Measurements from ENCODE around the gene APEH. TPM values are rescaled to one million over a fixed set of nuclear protein-coding genes. Genes with fewer than 3 reads are reported as not detected.

APEH gene
- total and polyA plus RNA-seq, 4 experiments from 2014 or later = 100 to 140 (median 133) TPM

DNA sequence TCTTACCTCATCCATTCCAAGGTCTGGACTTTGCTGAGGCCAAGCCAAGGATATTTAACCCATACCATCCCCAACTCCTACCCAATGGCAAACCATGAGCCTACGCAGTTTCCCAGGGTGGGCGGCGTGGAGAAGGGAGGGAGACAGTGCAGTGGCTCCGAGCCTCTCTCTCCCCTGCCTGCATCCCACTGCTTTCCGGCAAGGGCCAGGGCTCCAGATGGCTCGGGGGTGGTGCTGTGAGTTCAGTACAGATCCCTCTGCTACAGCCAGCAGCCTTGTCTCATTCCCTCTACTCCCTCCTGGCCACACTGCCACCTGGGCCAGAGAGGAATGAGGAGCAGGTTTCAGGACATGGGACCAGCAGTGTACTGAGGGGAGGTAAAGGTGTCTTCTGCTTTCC lies 44.3 kb upstream of the APEH start:
- Mint-ChIP-seq H3K4me3 (no peak overlapping the region), H3K27me3 (peaks cover 0 to 9% of the 10 kb centered on the region in 2 donors), H3K4me1 (no peaks in the 10 kb centered on the region), H3K27ac (no peak overlapping the region), H3K36me3 (no peaks in the 10 kb centered on the region), H3K9me3 (peaks cover 0 to 3% (median under 1%) of the 10 kb centered on the region in 8 donors)
- H3K4me1 ChIP-seq (ENCODE audit: insufficient read depth, low read length) = no peaks in the 10 kb centered on the region
- H3K27me3 ChIP-seq (ENCODE audit: insufficient read depth, low read length) = no peaks in the 10 kb centered on the region
- intact Hi-C loops (cut with micrococcal nuclease) = no loop called here
- no peaks in the 10 kb centered on the region for H3K9me3 ChIP-seq (ENCODE audit: control insufficient read depth in 1 of 2, low read length in 2 of 2)
- no peak for DNase-seq
- ChIA-PET CTCF (ENCODE audit: partially characterized antibody) (no interaction called here), POLR2A (ENCODE audit: partially characterized antibody) (no interaction called here)
- no peak overlapping the region for H3K4me3 ChIP-seq (ENCODE audit: low read length in 2 of 2)
- H3K36me3 ChIP-seq (ENCODE audit: insufficient read depth, low read length) = no peaks in the 10 kb centered on the region
- H3K27ac ChIP-seq (ENCODE audit: low read depth, low read length) = no peak overlapping the region

DNA sequence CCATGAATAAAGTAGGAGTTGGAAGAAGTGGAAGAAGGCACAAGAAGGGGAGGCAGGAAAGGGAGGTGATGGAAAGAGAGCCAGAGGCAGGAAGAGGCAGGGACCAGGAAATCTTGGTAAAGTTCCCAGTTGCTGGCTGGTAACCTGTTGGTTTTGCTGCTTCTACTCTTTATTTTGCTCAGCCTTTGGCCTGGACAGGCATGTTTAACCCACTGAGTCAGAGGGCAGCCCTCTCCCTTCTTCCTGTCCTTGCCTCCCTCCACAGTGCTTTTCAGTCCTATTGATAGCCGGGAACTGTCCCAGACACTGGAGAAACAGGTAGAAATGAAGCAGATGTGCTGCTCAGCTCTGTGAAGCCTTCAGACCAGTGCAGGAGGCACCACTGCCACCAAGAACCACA lies 43.4 kb upstream of the APEH start:
- H3K4me1 Mint-ChIP-seq = no peaks in the 10 kb centered on the region
- DNase-seq = no peak
- H3K9me3 ChIP-seq (ENCODE audit: control insufficient read depth in 1 of 2, low read length in 2 of 2) = no peaks in the 10 kb centered on the region
- intact Hi-C loops (cut with micrococcal nuclease) = no loop called here
- peaks cover 0 to 5% (median under 1%) of the 10 kb centered on the region in 8 donors for H3K9me3 Mint-ChIP-seq
- no peaks in the 10 kb centered on the region for H3K4me1 ChIP-seq (ENCODE audit: insufficient read depth, low read length)
- H3K27ac Mint-ChIP-seq = no peak overlapping the region
- ChIA-PET POLR2A (ENCODE audit: partially characterized antibody) (no interaction called here), CTCF (ENCODE audit: partially characterized antibody) (no interaction called here)
- no peaks in the 10 kb centered on the region for H3K36me3 ChIP-seq (ENCODE audit: insufficient read depth, low read length)
- H3K27ac ChIP-seq (ENCODE audit: low read depth, low read length) = no peak overlapping the region
- H3K27me3 Mint-ChIP-seq = peaks cover 0 to 9% of the 10 kb centered on the region in 2 donors
- H3K36me3 Mint-ChIP-seq = no peaks in the 10 kb centered on the region
- no peaks in the 10 kb centered on the region for H3K27me3 ChIP-seq (ENCODE audit: insufficient read depth, low read length)
- no peak overlapping the region for H3K4me3 Mint-ChIP-seq
- H3K4me3 ChIP-seq (ENCODE audit: low read length in 2 of 2) = no peak overlapping the region

DNA sequence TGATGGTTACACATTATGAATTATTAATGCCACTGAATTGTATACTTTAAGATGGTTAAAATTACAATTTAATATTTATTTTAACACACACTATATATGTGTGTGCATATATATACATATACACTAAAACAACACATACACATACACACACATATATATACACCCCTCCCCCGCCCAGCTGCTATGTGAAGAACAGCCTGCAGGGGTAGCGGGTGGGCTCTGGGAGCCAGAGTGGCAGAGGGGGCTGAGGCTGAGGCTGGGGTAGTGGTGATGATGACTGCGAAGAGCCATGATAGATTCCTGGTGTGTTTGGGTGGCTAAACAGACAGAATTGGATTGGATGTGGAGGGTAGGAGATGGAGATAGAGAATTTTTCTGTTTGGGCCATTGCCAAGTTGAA lies 39.4 kb upstream of the APEH start:
- Mint-ChIP-seq H3K9me3 (peaks cover 0 to 5% (median under 1%) of the 10 kb centered on the region in 8 donors), H3K4me3 (no peak overlapping the region), H3K27me3 (peaks cover 0 to 6% of the 10 kb centered on the region in 2 donors), H3K36me3 (no peaks in the 10 kb centered on the region), H3K27ac (no peak overlapping the region), H3K4me1 (peaks cover 0 to 1% (median 0%) of the 10 kb centered on the region in 4 donors)
- no peaks in the 10 kb centered on the region for H3K9me3 ChIP-seq (ENCODE audit: control insufficient read depth in 1 of 2, low read length in 2 of 2)
- no peaks in the 10 kb centered on the region for H3K27me3 ChIP-seq (ENCODE audit: insufficient read depth, low read length)
- no peak overlapping the region for H3K4me3 ChIP-seq (ENCODE audit: low read length in 2 of 2)
- no peaks in the 10 kb centered on the region for H3K4me1 ChIP-seq (ENCODE audit: insufficient read depth, low read length)
- DNase-seq = no peak
- ChIA-PET POLR2A (ENCODE audit: partially characterized antibody) (no interaction called here), CTCF (ENCODE audit: partially characterized antibody) (no interaction called here)
- intact Hi-C loops (cut with micrococcal nuclease) = no loop called here
- H3K36me3 ChIP-seq (ENCODE audit: insufficient read depth, low read length) = no peaks in the 10 kb centered on the region
- H3K27ac ChIP-seq (ENCODE audit: low read depth, low read length) = no peak overlapping the region

DNA sequence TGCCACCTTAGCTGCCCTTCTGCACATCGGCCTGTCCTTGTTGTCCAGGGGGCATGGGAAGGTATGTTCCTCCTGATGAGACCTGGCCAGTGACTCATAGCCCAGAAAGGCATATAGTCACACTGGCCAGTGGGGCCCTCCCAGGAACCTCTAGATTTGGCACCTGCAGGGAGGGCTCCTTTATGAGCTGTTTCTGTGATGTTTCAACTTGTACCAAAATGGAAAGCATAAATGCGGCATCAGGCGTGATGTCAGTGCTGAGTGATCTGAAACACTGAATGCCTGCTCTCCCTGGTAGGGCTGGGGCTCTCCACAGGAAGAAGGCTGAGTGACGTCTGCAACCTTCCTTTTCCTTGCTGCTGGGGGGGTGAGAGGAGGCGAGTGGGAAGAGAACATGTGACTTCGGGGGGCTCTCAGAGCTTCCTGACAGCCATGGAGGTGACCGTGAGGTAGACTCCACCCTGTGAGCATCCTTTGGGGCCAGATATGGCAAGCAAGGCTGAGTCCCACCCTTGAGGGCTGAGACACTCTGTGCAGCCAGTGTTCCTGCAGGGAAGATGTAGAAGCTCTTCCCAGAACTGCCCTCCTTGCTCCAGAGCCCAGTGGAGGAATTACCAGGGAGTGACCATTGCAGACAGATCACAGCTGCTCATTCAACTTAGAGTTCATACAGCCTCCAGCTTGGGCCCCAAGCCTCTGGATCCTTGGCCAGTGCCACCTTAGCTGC lies 37.1 kb upstream of the APEH start:
- CTCF ChIA-PET (ENCODE audit: partially characterized antibody) = interaction anchor here (1.3 kb wide), 1 partner anchor 97 kb away, joined by 3 read pairs; no protein-coding TSS in a partner anchor

DNA sequence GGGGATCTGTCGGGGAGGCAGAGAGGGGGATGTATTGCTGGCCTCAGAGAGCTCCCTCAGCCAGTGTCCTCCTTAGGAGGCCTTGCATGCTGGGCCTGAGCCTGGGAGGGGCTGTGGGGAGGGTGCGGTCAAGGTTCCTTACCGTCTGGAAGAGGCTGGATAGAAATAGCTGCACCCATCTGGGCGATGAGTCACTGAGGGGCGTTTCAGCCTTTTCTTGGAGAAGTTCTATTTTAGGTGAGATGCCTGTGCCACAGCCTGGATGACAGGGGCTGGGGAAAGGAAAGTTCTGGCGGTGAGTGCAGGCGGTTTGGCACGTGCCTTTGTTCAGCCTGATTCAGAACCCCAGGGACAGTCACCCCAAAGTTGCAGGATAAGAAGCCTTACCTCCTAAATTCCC lies 35.7 kb upstream of the APEH start:
- Histone ChIP-seq H3K27me3 (ENCODE audit: insufficient read depth, low read length) (no peaks in the 10 kb centered on the region), H3K4me1 (ENCODE audit: insufficient read depth, low read length) (no peaks in the 10 kb centered on the region), H3K9me3 (ENCODE audit: control insufficient read depth in 1 of 2, low read length in 2 of 2) (no peaks in the 10 kb centered on the region), H3K36me3 (ENCODE audit: insufficient read depth, low read length) (no peaks in the 10 kb centered on the region), H3K4me3 (ENCODE audit: low read length in 2 of 2) (no peak overlapping the region), H3K27ac (ENCODE audit: low read depth, low read length) (no peak overlapping the region)
- intact Hi-C loops (cut with micrococcal nuclease) = no loop called here
- POLR2A ChIA-PET (ENCODE audit: partially characterized antibody) = no interaction called here
- H3K36me3 Mint-ChIP-seq = no peaks in the 10 kb centered on the region
- H3K4me1 Mint-ChIP-seq = peaks cover 0 to 1% (median 0%) of the 10 kb centered on the region in 4 donors
- no peak overlapping the region for H3K4me3 Mint-ChIP-seq
- CTCF ChIA-PET (ENCODE audit: partially characterized antibody) = no interaction called here
- H3K27me3 Mint-ChIP-seq = no peaks in the 10 kb centered on the region
- DNase-seq = no peak
- no peak overlapping the region for H3K27ac Mint-ChIP-seq
- peaks cover 0 to 1% (median 0%) of the 10 kb centered on the region in 8 donors for H3K9me3 Mint-ChIP-seq

More for the DNA sequence above, 37.1 kb upstream of the APEH start:
- no peaks in the 10 kb centered on the region for H3K36me3 Mint-ChIP-seq
- H3K36me3 ChIP-seq (ENCODE audit: insufficient read depth, low read length) = no peaks in the 10 kb centered on the region
- H3K4me3 ChIP-seq (ENCODE audit: low read length in 2 of 2) = no peak overlapping the region
- H3K27me3 Mint-ChIP-seq = peaks cover 0 to under 1% of the 10 kb centered on the region in 2 donors
- peaks cover 0 to 1% (median 0%) of the 10 kb centered on the region in 8 donors for H3K9me3 Mint-ChIP-seq
- H3K4me3 Mint-ChIP-seq = no peak overlapping the region
- H3K27ac ChIP-seq (ENCODE audit: low read depth, low read length) = no peak overlapping the region
- H3K9me3 ChIP-seq (ENCODE audit: control insufficient read depth in 1 of 2, low read length in 2 of 2) = no peaks in the 10 kb centered on the region
- no peak overlapping the region for H3K27ac Mint-ChIP-seq
- intact Hi-C loops (cut with micrococcal nuclease) = no loop called here
- DNase-seq = no peak
- H3K4me1 Mint-ChIP-seq = peaks cover 0 to 1% (median 0%) of the 10 kb centered on the region in 4 donors
- POLR2A ChIA-PET (ENCODE audit: partially characterized antibody) = no interaction called here
- H3K4me1 ChIP-seq (ENCODE audit: insufficient read depth, low read length) = no peaks in the 10 kb centered on the region
- no peaks in the 10 kb centered on the region for H3K27me3 ChIP-seq (ENCODE audit: insufficient read depth, low read length)

DNA sequence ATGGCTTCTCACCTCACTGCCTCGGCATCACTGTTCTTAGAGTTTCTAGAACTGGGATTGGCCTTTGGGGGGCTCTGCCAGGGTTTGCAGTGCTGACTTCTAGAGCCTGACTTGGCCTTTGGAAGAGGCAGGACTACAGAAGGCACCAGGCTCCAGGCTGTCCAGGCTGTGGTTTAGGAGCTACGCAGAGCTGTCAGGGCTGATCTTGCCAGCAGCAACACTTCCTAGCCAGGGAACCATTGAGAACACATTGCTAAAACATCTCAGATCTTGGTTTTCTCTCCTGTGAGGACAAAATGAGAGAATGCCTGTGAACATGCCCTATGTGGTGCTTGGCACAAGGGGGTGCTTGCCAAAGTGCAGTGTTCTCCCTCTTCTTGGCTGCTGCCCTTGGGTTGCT lies 34.6 kb upstream of the APEH start:
- ChIA-PET CTCF (ENCODE audit: partially characterized antibody) (interaction anchor here (0.6 to 1.3 kb wide), 2 partner anchors 31 to 33 kb away, joined by 3 to 4 read pairs; no protein-coding TSS in a partner anchor), POLR2A (ENCODE audit: partially characterized antibody) (no interaction called here)
- Mint-ChIP-seq H3K27ac (no peak overlapping the region), H3K4me3 (no peak overlapping the region), H3K4me1 (peaks cover 0 to 1% (median 0%) of the 10 kb centered on the region in 4 donors), H3K9me3 (peaks cover 0 to 1% (median 0%) of the 10 kb centered on the region in 8 donors), H3K27me3 (no peaks in the 10 kb centered on the region), H3K36me3 (no peaks in the 10 kb centered on the region)
- intact Hi-C loops (cut with micrococcal nuclease) = no loop called here
- Histone ChIP-seq H3K27me3 (ENCODE audit: insufficient read depth, low read length) (no peaks in the 10 kb centered on the region), H3K4me3 (ENCODE audit: low read length in 2 of 2) (no peak overlapping the region), H3K27ac (ENCODE audit: low read depth, low read length) (no peak overlapping the region), H3K36me3 (ENCODE audit: insufficient read depth, low read length) (no peaks in the 10 kb centered on the region), H3K9me3 (ENCODE audit: control insufficient read depth in 1 of 2, low read length in 2 of 2) (no peaks in the 10 kb centered on the region), H3K4me1 (ENCODE audit: insufficient read depth, low read length) (no peaks in the 10 kb centered on the region)
- DNase-seq = no peak

DNA sequence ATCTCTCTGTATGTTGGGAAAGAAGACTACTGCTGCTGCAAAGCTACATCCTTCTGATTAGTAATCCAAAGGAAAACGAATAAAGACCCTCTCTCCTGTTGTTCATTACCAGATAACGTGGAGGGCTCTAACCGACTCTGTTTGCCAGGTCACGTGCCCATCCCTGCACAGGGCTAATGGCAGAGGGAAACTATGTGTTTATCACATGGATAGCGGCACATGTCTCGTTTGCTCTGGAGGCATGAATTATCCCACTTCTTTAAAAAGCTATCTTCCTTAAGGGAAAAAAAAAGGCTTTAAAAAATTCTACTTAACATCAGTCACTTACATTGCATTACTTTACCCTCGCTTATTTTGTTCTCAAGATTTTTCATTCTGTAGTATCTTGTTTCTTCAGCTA lies 32.9 kb upstream of the APEH start:
- no peaks in the 10 kb centered on the region for H3K36me3 Mint-ChIP-seq

More for the DNA sequence above, 32.9 kb upstream of the APEH start:
- no peak overlapping the region for H3K4me3 ChIP-seq (ENCODE audit: low read length in 2 of 2)
- peaks cover 0 to 1% (median 0%) of the 10 kb centered on the region in 4 donors for H3K4me1 Mint-ChIP-seq
- H3K9me3 ChIP-seq (ENCODE audit: control insufficient read depth in 1 of 2, low read length in 2 of 2) = no peaks in the 10 kb centered on the region
- no peaks in the 10 kb centered on the region for H3K27me3 Mint-ChIP-seq
- no peak for DNase-seq
- no peaks in the 10 kb centered on the region for H3K27me3 ChIP-seq (ENCODE audit: insufficient read depth, low read length)
- CTCF ChIA-PET (ENCODE audit: partially characterized antibody) = interaction anchor here (0.8 to 1.1 kb wide), 2 partner anchors 31 to 102 kb away, joined by 3 to 5 read pairs; no protein-coding TSS in a partner anchor
- H3K36me3 ChIP-seq (ENCODE audit: insufficient read depth, low read length) = no peaks in the 10 kb centered on the region
- POLR2A ChIA-PET (ENCODE audit: partially characterized antibody) = no interaction called here
- no peak overlapping the region for H3K27ac ChIP-seq (ENCODE audit: low read depth, low read length)
- no peak overlapping the region for H3K27ac Mint-ChIP-seq
- H3K4me3 Mint-ChIP-seq = no peak overlapping the region
- no peaks in the 10 kb centered on the region for H3K4me1 ChIP-seq (ENCODE audit: insufficient read depth, low read length)
- intact Hi-C loops (cut with micrococcal nuclease) = no loop called here
- no peaks in the 10 kb centered on the region for H3K9me3 Mint-ChIP-seq

All from CD4-positive, alpha-beta memory T cell (primary cell).